SK-N-SH treated with all-trans-retinoic acid at 6 μM for 48 hours (cell line): ENCODE results near the gene C1QL3.

Source experiments
- ATAC-seq: fragments of 200-7000 bp; cut with Tn5 transposase; 3 replicates; pipeline ENCODE4 v1.9.1; 2020; ENCODE audit warnings: mild to moderate bottlenecking, moderate library complexity
- ARNTL ChIP-seq: fragments of 450-650 bp; formaldehyde crosslinking; IDR thresholded peaks from 2 replicates; pipeline ENCODE4 v1.5.0; 2020; ENCODE audit warnings: low read depth, mild to moderate bottlenecking, moderate library complexity, borderline replicate concordance
- BACH2 ChIP-seq: fragments of 250-450 bp; sonication (Bioruptor Pico); IDR thresholded peaks from 2 replicates; pipeline ENCODE4 v1.9.0; 2021; ENCODE audit warnings: mild to moderate bottlenecking, borderline replicate concordance
- CREB5 ChIP-seq: fragments of 250-450 bp; sonication (Bioruptor Pico); IDR thresholded peaks from 2 replicates; pipeline ENCODE4 v1.5.1; 2020; ENCODE audit warnings: low read depth, mild to moderate bottlenecking, moderate library complexity
- CSDC2 ChIP-seq: fragments of 250-450 bp; sonication (Bioruptor Pico); IDR thresholded peaks from 2 replicates; pipeline ENCODE4 v1.5.0; 2020; ENCODE audit warnings: mild to moderate bottlenecking, moderate library complexity
- CSRNP3 ChIP-seq: fragments of 250-450 bp; sonication (Bioruptor Pico); IDR thresholded peaks from 2 replicates; pipeline ENCODE4 v1.5.1; 2021; ENCODE audit warnings: mild to moderate bottlenecking, moderate library complexity
- ESRRG ChIP-seq: fragments of 250-450 bp; sonication (Bioruptor Pico); IDR thresholded peaks from 2 replicates; pipeline ENCODE4 v1.6.1; 2021; ENCODE audit warnings: mild to moderate bottlenecking
- GLIS3 ChIP-seq: fragments of 250-450 bp; sonication (Bioruptor Pico); IDR thresholded peaks from 2 replicates; pipeline ENCODE4 v1.5.0; 2020; ENCODE audit warnings: mild to moderate bottlenecking, moderate library complexity
- ISL1 ChIP-seq: fragments of 250-450 bp; sonication (Bioruptor Pico); IDR thresholded peaks from 2 replicates; pipeline ENCODE4 v2.1.2; 2022; ENCODE audit warnings: mild to moderate bottlenecking, moderate library complexity
- OSR1 ChIP-seq: fragments of 250-450 bp; sonication (Bioruptor Pico); IDR thresholded peaks from 2 replicates; pipeline ENCODE4 v1.8.0; 2022; ENCODE audit warnings: moderate library complexity, mild to moderate bottlenecking, inconsistent platforms
- PATZ1 ChIP-seq: fragments of 250-450 bp; sonication (Bioruptor Pico); IDR thresholded peaks from 2 replicates; pipeline ENCODE4 v1.8.0; 2020; ENCODE audit warnings: mild to moderate bottlenecking, moderate library complexity, borderline replicate concordance
- POU6F1 ChIP-seq: fragments of 250-450 bp; sonication (Bioruptor Pico); IDR thresholded peaks from 2 replicates; pipeline ENCODE4 v1.8.0; 2021; ENCODE audit warnings: low read depth, mild to moderate bottlenecking, moderate library complexity, borderline replicate concordance
- PPARA ChIP-seq: fragments of 250-450 bp; sonication (Bioruptor Pico); IDR thresholded peaks from 2 replicates; pipeline ENCODE4 v1.5.0; 2020; ENCODE audit warnings: mild to moderate bottlenecking, borderline replicate concordance
- RARB ChIP-seq: fragments of 250-450 bp; sonication (Bioruptor Pico); IDR thresholded peaks from 2 replicates; pipeline ENCODE4 v1.8.0; 2021; ENCODE audit warnings: mild to moderate bottlenecking, moderate library complexity
- SNAI2 ChIP-seq: fragments of 250-450 bp; sonication (Bioruptor Pico); IDR thresholded peaks from 2 replicates; pipeline ENCODE4 v1.5.0; 2020; ENCODE audit warnings: mild to moderate bottlenecking, moderate library complexity
- TOX ChIP-seq: fragments of 250-450 bp; sonication (Bioruptor Pico); IDR thresholded peaks from 2 replicates; pipeline ENCODE4 v1.8.0; 2021; ENCODE audit warnings: mild to moderate bottlenecking, moderate library complexity, borderline replicate concordance
- TSHZ2 ChIP-seq: fragments of 250-450 bp; sonication (Bioruptor Pico); IDR thresholded peaks from 2 replicates; pipeline ENCODE4 v1.5.0; 2020; ENCODE audit warnings: mild to moderate bottlenecking, moderate library complexity
- ZC3H10 ChIP-seq: fragments of 250-450 bp; sonication (Bioruptor Pico); IDR thresholded peaks from 2 replicates; pipeline ENCODE4 v1.5.1; 2021; ENCODE audit warnings: mild to moderate bottlenecking, moderate library complexity
- ZFP3 ChIP-seq: fragments of 250-450 bp; sonication (Bioruptor Pico); IDR thresholded peaks from 2 replicates; pipeline ENCODE4 v1.5.0; 2020; ENCODE audit warnings: mild to moderate bottlenecking, moderate library complexity
- ZFP30 ChIP-seq: fragments of 450-650 bp; formaldehyde crosslinking; IDR thresholded peaks from 2 replicates; pipeline ENCODE4 v1.5.0; 2022; ENCODE audit warnings: mild to moderate bottlenecking, moderate library complexity
- ZNF565 ChIP-seq: fragments of 450-650 bp; formaldehyde crosslinking; conservative IDR thresholded peaks from 2 replicates; pipeline ENCODE4 v1.5.0; 2020; ENCODE audit warnings: low read depth, mild to moderate bottlenecking, moderate library complexity
- ZNF70 ChIP-seq: fragments of 450-650 bp; formaldehyde crosslinking; IDR thresholded peaks from 2 replicates; pipeline ENCODE4 v1.5.0; 2020; ENCODE audit warnings: mild to moderate bottlenecking, moderate library complexity
- ZNF8 ChIP-seq: fragments of 450-650 bp; formaldehyde crosslinking; IDR thresholded peaks from 2 replicates; pipeline ENCODE4 v1.5.0; 2020; ENCODE audit warnings: mild to moderate bottlenecking, moderate library complexity

C1QL3 gene

GRCh38 chr10:16510843-16511242 is 10.8 kb downstream of the C1QL3 start:
- no peak for ATAC-seq
- TF ChIP-seq CSRNP3 (no peak), RARB (CRISPR knock-in tag) (no peak)

GRCh38 chr10:16509996-16510395 is 11.7 kb downstream of the C1QL3 start:
- no peak for ATAC-seq
- no peak for TF ChIP-seq ZFP3 (CRISPR knock-in tag)
- peak; percentile 43 for TF ChIP-seq ISL1 (CRISPR knock-in tag)
- no peak for TF ChIP-seq PPARA (CRISPR knock-in tag)
- TF ChIP-seq CSDC2, result no peak
- TF ChIP-seq CSRNP3, result no peak
- no peak for TF ChIP-seq ARNTL (CRISPR knock-in tag)
- TF ChIP-seq SNAI2 (CRISPR knock-in tag), result no peak
- no peak for TF ChIP-seq ZNF70 (CRISPR knock-in tag)
- TF ChIP-seq TOX, result no peak
- TF ChIP-seq, all 23 proteins: peak for 1

- ATAC-seq, result no peak
- no peak for TF ChIP-seq ARNTL (CRISPR knock-in tag)
- no peak for TF ChIP-seq CREB5 (CRISPR knock-in tag)
- TF ChIP-seq ZNF8 (CRISPR knock-in tag), result no peak
- no peak for TF ChIP-seq CSDC2
- TF ChIP-seq POU6F1, result no peak
- TF ChIP-seq RARB (CRISPR knock-in tag), result no peak
- no peak for TF ChIP-seq ZNF70 (CRISPR knock-in tag)
- no peak for TF ChIP-seq ZNF565 (CRISPR knock-in tag)
These were observed 16.5 kb downstream of the C1QL3 start for GRCh38 chr10:16505161-16505560.

- no peak for ATAC-seq
- TF ChIP-seq ZNF565 (CRISPR knock-in tag) (no peak), BACH2 (CRISPR knock-in tag) (no peak), PATZ1 (CRISPR knock-in tag) (no peak), RARB (CRISPR knock-in tag) (no peak), ISL1 (CRISPR knock-in tag) (no peak), ZFP30 (no peak), OSR1 (no peak), ZFP3 (CRISPR knock-in tag) (no peak), CSRNP3 (no peak), ARNTL (CRISPR knock-in tag) (no peak), ZNF8 (CRISPR knock-in tag) (no peak), ESRRG (CRISPR knock-in tag) (no peak), TSHZ2 (CRISPR knock-in tag) (no peak), GLIS3 (CRISPR knock-in tag) (no peak), TOX (no peak), ZC3H10 (CRISPR knock-in tag) (no peak), POU6F1 (no peak), PPARA (CRISPR knock-in tag) (no peak)
These were observed 23.8 kb downstream of the C1QL3 start for GRCh38 chr10:16497911-16498310.
